Uterus (tissue), 2 donors: ENCODE results near the gene PRRC2B.

Experiments used
- POLR2A ChIP-seq, 2 donors: fragments of 450-650 bp; IDR thresholded peaks; one replicate each; pipeline ENCODE4 v1.6.1; 2016; ENCODE audit warnings: antibody characterized with exemption in 2 of 2, mild to moderate bottlenecking in 1 of 2, moderate library complexity in 1 of 2
- TF ChIP-seq, protein P1 (sequence below), 4 experiments: fragments of 200-600 bp in 2 of 4; fragments of 450-650 bp in 2 of 4; sonication (generic) in 2 of 4; IDR thresholded peaks; one replicate each; pipeline ENCODE4 v1.5.1; 2016 to 2019; ENCODE audit warnings: antibody characterized with exemption in 4 of 4, mild to moderate bottlenecking in 2 of 4, moderate library complexity in 1 of 4

DNA sequence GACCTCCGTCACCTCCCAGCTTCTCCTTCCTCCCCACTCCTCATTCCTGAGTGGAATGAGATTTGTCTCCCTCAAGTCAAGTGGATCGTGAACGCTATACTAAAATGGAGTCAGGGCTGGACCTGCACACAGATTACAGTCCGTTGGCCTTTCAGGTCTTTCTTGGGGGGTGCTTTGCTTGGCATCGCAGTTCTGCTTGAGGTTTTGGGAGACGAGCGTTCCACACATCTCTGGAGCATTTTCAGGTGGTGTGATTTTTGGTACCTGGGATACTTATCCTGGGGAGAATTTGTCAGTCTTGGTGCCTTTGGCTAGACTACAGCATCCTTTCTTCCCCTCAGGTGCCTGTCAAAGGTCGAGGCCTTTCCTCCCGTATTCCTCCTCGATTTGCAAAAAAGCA is 85.0 kb downstream of the PRRC2B start:
- no peak for TF ChIP-seq POLR2A (IDR thresholded peaks at IDR 0.05)
- TF ChIP-seq, protein P1, sequence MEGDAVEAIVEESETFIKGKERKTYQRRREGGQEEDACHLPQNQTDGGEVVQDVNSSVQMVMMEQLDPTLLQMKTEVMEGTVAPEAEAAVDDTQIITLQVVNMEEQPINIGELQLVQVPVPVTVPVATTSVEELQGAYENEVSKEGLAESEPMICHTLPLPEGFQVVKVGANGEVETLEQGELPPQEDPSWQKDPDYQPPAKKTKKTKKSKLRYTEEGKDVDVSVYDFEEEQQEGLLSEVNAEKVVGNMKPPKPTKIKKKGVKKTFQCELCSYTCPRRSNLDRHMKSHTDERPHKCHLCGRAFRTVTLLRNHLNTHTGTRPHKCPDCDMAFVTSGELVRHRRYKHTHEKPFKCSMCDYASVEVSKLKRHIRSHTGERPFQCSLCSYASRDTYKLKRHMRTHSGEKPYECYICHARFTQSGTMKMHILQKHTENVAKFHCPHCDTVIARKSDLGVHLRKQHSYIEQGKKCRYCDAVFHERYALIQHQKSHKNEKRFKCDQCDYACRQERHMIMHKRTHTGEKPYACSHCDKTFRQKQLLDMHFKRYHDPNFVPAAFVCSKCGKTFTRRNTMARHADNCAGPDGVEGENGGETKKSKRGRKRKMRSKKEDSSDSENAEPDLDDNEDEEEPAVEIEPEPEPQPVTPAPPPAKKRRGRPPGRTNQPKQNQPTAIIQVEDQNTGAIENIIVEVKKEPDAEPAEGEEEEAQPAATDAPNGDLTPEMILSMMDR (IDR thresholded peaks at IDR 0.05): no peak
